ENCODE data around the gene MRM1.
"Not testable (repeated sequence)": the region's sequence is repeated elsewhere in the genome, so short reads cannot be mapped to it uniquely, and the experiment has no call there.

DNA sequence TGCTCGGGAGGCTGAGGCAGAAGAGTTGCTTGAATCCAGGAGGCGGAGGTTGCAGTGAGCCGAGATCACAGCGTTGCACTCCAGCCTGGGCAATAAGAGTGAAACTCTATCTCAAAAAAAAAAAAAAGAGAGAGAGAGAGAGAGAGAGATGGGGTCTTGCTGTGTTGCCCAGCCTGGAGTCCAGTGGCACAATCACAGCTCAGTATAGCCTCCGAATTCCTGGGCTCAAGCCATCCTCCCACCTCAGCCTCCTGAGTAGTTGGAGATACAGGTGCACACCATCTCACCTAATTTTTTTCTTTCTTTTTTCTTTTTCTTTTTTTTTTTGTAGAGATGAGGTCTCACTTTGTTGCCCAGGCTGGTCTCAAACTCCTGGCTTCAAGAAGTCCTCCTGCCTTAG, 3.6 kb downstream of the MRM1 start:
- not testable (repeated sequence) for TF ChIP-seq CTCF (IDR thresholded peaks at IDR 0.05 in 2 of 3, conservative IDR thresholded peaks at IDR 0.05 in 1 of 3; ENCODE audit: insufficient read depth in 2 of 3, low read depth in 1 of 3, low read length in 3 of 3); SREBF1 (IDR thresholded peaks at IDR 0.05; ENCODE audit: borderline replicate concordance, low read depth, low read length); HINFP (tag; conservative IDR thresholded peaks at IDR 0.05; ENCODE audit: low read depth); CREM (IDR thresholded peaks at IDR 0.05; ENCODE audit: low read depth); SIN3B (IDR thresholded peaks at IDR 0.05; ENCODE audit: low read depth); MEIS2 (IDR thresholded peaks at IDR 0.05; ENCODE audit: partially characterized antibody); HDAC8 (tag; IDR thresholded peaks at IDR 0.05); RB1 (IDR thresholded peaks at IDR 0.05; ENCODE audit: low read depth); RAD21 (CRISPR knock-in tag; conservative IDR thresholded peaks at IDR 0.05 in 1 of 2, IDR thresholded peaks at IDR 0.05 in 1 of 2); ZFP1 (CRISPR knock-in tag; IDR thresholded peaks at IDR 0.05); SAP30 (IDR thresholded peaks at IDR 0.05; ENCODE audit: borderline replicate concordance, insufficient read depth, low read depth, low read length, poor library complexity, severe bottlenecking); ZC3H4 (CRISPR knock-in tag; IDR thresholded peaks at IDR 0.05; ENCODE audit: borderline replicate concordance)
- TF ChIP-seq, protein P1, sequence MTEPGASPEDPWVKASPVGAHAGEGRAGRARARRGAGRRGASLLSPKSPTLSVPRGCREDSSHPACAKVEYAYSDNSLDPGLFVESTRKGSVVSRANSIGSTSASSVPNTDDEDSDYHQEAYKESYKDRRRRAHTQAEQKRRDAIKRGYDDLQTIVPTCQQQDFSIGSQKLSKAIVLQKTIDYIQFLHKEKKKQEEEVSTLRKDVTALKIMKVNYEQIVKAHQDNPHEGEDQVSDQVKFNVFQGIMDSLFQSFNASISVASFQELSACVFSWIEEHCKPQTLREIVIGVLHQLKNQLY (CRISPR knock-in tag; conservative IDR thresholded peaks at IDR 0.05) = not testable (repeated sequence)
